MCF 10A (cell line): ENCODE measurements around the gene IL18R1. TPM values are rescaled to one million over a fixed set of nuclear protein-coding genes. Genes with fewer than 3 reads are reported as not detected.

ENCODE experiments used
- BruUV-seq: library from RNA; stranded (reverse); fragments of 400-500 nt; replicated peaks from 2 replicates; lab custom pipeline; 2021; lab: Mats Ljungman, UMichigan
- CTCF ChIA-PET: fragments of 300-600 bp; sonication (Branson Sonifier 250); formaldehyde crosslinking; extraction: SDS; loops from one replicate; lab custom pipeline; 2021; ENCODE audit warnings: antibody characterized with exemption, inconsistent platforms; lab: Yijun Ruan, JAX
- POLR2A ChIA-PET: fragments of 300-600, 350-650 bp; sonication (Branson Sonifier 250); formaldehyde crosslinking; extraction: SDS; loops from one replicate; lab custom pipeline; 2020; ENCODE audit warnings: antibody characterized with exemption, inconsistent platforms; lab: Yijun Ruan, JAX
- DNase-seq: peaks from one replicate; pipeline ENCODE4 v3.0.0-alpha.2; 2018; ENCODE audit not compliant: unreplicated experiment
- H3K27ac Mint-ChIP-seq: one replicate; pipeline ENCODE4 v1.8.0; 2022; ENCODE audit warnings: mild to moderate bottlenecking, low read depth, mixed read lengths; ENCODE audit not compliant: unreplicated experiment
- H3K27me3 Mint-ChIP-seq: one replicate; pipeline ENCODE4 v1.8.0; 2022; ENCODE audit warnings: mixed read lengths; ENCODE audit not compliant: insufficient read depth, unreplicated experiment
- H3K36me3 Mint-ChIP-seq: one replicate; pipeline ENCODE4 v1.8.0; 2022; ENCODE audit warnings: mild to moderate bottlenecking, moderate library complexity, mixed read lengths; ENCODE audit not compliant: insufficient read depth, unreplicated experiment
- H3K4me1 Mint-ChIP-seq: one replicate; pipeline ENCODE4 v1.8.0; 2022; ENCODE audit warnings: mixed read lengths; ENCODE audit not compliant: insufficient read depth, unreplicated experiment
- H3K4me3 Mint-ChIP-seq: one replicate; pipeline ENCODE4 v1.8.0; 2022; ENCODE audit warnings: mild to moderate bottlenecking, moderate library complexity, mixed read lengths; ENCODE audit not compliant: unreplicated experiment
- H3K9me3 Mint-ChIP-seq: one replicate; pipeline ENCODE4 v1.8.0; 2022; ENCODE audit warnings: mixed read lengths; ENCODE audit not compliant: unreplicated experiment
- CTCF ChIP-seq: fragments of 200-600 bp; IDR thresholded peaks from one replicate; pipeline ENCODE4 v1.8.0; 2022; ENCODE audit warnings: antibody characterized with exemption, mild to moderate bottlenecking; ENCODE audit not compliant: unreplicated experiment
- intact Hi-C: fragments of 100-400 bp; cut with micrococcal nuclease; formaldehyde crosslinking; loops from 2 replicates; pipeline ENCODE4 v1.14.1; 2022
- total RNA-seq: library from RNA; stranded (reverse); gene quantifications from 2 replicates; pipeline ENCODE4 v1.2.3, GENCODE V29; 2022

IL18R1 gene
- total RNA-seq, 1 experiment from 2014 or later, result 3.5 TPM

GRCh38 chr2:102392942-102393341 lies 37.3 kb downstream of the IL18R1 start:
- no peak for DNase-seq
- Mint-ChIP-seq H3K27ac (no peak overlapping the region), H3K36me3 (peaks cover 4% of the 10 kb centered on the region), H3K4me3 (no peak overlapping the region), H3K27me3 (no peaks in the 10 kb centered on the region), H3K9me3 (no peaks in the 10 kb centered on the region), H3K4me1 (no peaks in the 10 kb centered on the region)
- ChIA-PET CTCF (no interaction called here), POLR2A (no interaction called here)
- TF ChIP-seq CTCF, result no peak
- no TSS peak for BruUV-seq
- intact Hi-C loops, result no loop called here

DNA sequence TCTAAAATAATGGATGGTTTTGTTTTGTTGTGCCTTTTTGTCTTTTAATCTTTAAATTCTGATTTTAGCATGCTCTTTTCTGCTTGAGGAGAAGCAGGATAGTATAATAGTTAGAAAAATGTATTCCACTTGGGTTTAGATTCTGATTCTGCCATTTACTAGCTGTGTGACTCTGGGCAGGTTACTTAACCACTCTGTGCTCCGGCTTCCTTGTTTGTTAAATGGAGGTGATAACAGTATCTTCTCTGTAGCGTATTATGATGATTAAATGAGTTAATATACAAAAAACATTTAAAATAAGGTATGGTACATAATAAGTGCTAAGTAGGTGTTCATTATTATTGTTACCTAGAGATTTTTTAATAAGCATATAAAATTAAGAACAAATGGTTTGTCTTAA lies 40.4 kb downstream of the IL18R1 start:
- H3K27ac Mint-ChIP-seq, result no peak overlapping the region
- POLR2A ChIA-PET, result no interaction called here
- no peaks in the 10 kb centered on the region for H3K36me3 Mint-ChIP-seq
- no peak for TF ChIP-seq CTCF
- no TSS peak for BruUV-seq
- no peaks in the 10 kb centered on the region for H3K27me3 Mint-ChIP-seq
- CTCF ChIA-PET, result interaction anchor here (0.6 kb wide), 1 partner anchor 77 kb away, joined by 3 read pairs; no protein-coding TSS in a partner anchor
- H3K9me3 Mint-ChIP-seq, result no peaks in the 10 kb centered on the region
- H3K4me3 Mint-ChIP-seq, result no peak overlapping the region
- intact Hi-C loops, result no loop called here
- H3K4me1 Mint-ChIP-seq, result no peaks in the 10 kb centered on the region
- no peak for DNase-seq

- no peak for TF ChIP-seq CTCF
- CTCF ChIA-PET, result interaction anchor here (0.6 kb wide), 1 partner anchor 499 kb away, joined by 3 read pairs; no protein-coding TSS in a partner anchor
These were observed 41.6 kb downstream of the IL18R1 start for GRCh38 chr2:102397209-102397608.

GRCh38 chr2:102399499-102400141 lies 44.0 kb downstream of the IL18R1 start:
- Mint-ChIP-seq H3K27ac (no peak overlapping the region), H3K27me3 (no peaks in the 10 kb centered on the region), H3K9me3 (no peaks in the 10 kb centered on the region), H3K36me3 (no peaks in the 10 kb centered on the region), H3K4me3 (no peak overlapping the region), H3K4me1 (no peaks in the 10 kb centered on the region)
- no TSS peak for BruUV-seq
- intact Hi-C loops, result no loop called here
- POLR2A ChIA-PET, result no interaction called here
- CTCF ChIA-PET, result interaction anchor here (0.5 kb wide), 1 partner anchor 44 kb away, joined by 4 read pairs; the partner anchor contains the start of gene IL18R1
- no peak for DNase-seq
- TF ChIP-seq CTCF, result no peak

More at GRCh38 chr2:102397209-102397608, 41.6 kb downstream of the IL18R1 start:
- Mint-ChIP-seq H3K27ac (no peak overlapping the region), H3K9me3 (no peaks in the 10 kb centered on the region), H3K36me3 (no peaks in the 10 kb centered on the region), H3K4me1 (no peaks in the 10 kb centered on the region), H3K27me3 (no peaks in the 10 kb centered on the region), H3K4me3 (no peak overlapping the region)
- no TSS peak for BruUV-seq
- POLR2A ChIA-PET, result no interaction called here
- no peak for DNase-seq
- intact Hi-C loops, result no loop called here
